Skin of body (tissue), 2 donors: ENCODE results near the gene OR4F16. TPM values are rescaled to one million over a fixed set of nuclear protein-coding genes. Genes with fewer than 3 reads are reported as not detected.
"Not testable (repeated sequence)": the region's sequence is repeated elsewhere in the genome, so short reads cannot be mapped to it uniquely, and the experiment has no call there.

ENCODE experiments used
- DNase-seq: peaks from one replicate; lab custom pipeline; 2025; lab: John Stamatoyannopoulos, UW
- total RNA-seq: library from RNA; depleted of rRNA; stranded (reverse); fragments of >200 nt; gene quantifications from one replicate; pipeline ENCODE4 v1.2.3, GENCODE V29; 2014

Gene OR4F16
- not detected for total RNA-seq

GRCh38 chr1:686554-686953 lies at the start of gene OR4F16:
OR4F16 (minus strand) TSS chr1:686654; CDS start chr1:686654, 0 bp downstream.
- not testable (repeated sequence) for DNase-seq

- not testable (repeated sequence) for DNase-seq
Measured at GRCh38 chr1:733649-734048, 47.2 kb upstream of the OR4F16 start.

- DNase-seq, result not testable (repeated sequence)
Measured at GRCh38 chr1:727040-727439, 40.6 kb upstream of the OR4F16 start.

Other genes with a start within 250 kb of the OR4F16 start
- not detected for gene OR4F29, start 235.0 kb downstream of the OR4F16 start, total RNA-seq
- gene SAMD11, start 237.3 kb upstream of the OR4F16 start, total RNA-seq, result 4.9 TPM